LNCAP (cell line): ENCODE data around the gene TREML2.

Experiments used
- CTCF ChIP-seq: fragments of 450-650 bp; IDR thresholded peaks from 2 replicates; pipeline ENCODE4 v1.5.1; 2017; ENCODE audit warnings: mild to moderate bottlenecking

TREML2 gene

GRCh38 chr6:41179163-41179562, 21.8 kb downstream of the TREML2 start:
- TF ChIP-seq CTCF: no peak

GRCh38 chr6:41177695-41178094, 23.3 kb downstream of the TREML2 start:
- TF ChIP-seq CTCF: no peak

GRCh38 chr6:41177287-41177686, 23.7 kb downstream of the TREML2 start:
- no peak for TF ChIP-seq CTCF

- TF ChIP-seq CTCF: no peak
These were observed 24.8 kb downstream of the TREML2 start for GRCh38 chr6:41176189-41176588.

GRCh38 chr6:41175084-41175483, 25.9 kb downstream of the TREML2 start:
- TF ChIP-seq CTCF: no peak

- no peak for TF ChIP-seq CTCF
These were observed 26.3 kb downstream of the TREML2 start for GRCh38 chr6:41174610-41175009.

GRCh38 chr6:41171908-41172307, 29.0 kb downstream of the TREML2 start:
- TF ChIP-seq CTCF: no peak

GRCh38 chr6:41170547-41171160, 30.3 kb downstream of the TREML2 start:
- TF ChIP-seq CTCF: no peak
